Measurements from ENCODE around the gene ITGA3.

The ITGA3 gene

GRCh38 chr17:50026837-50027171 is 29.1 kb upstream of the ITGA3 start:
- H3K4me1 ChIP-seq (ENCODE audit: control insufficient read depth, insufficient read depth, low read depth, low read length): peaks cover 38% of the 10 kb centered on the region
- 3% methylated on average over 2 of the region's 6 CpGs for WGBS
- peak overlapping the region; percentile 91 for H4K8ac ChIP-seq (ENCODE audit: low read length)
- peaks cover 10% of the 10 kb centered on the region for H3K79me1 ChIP-seq (replicated peaks; ENCODE audit: low read length, poor library complexity, severe bottlenecking)
- H2BK5ac ChIP-seq (ENCODE audit: low read depth, low read length, poor library complexity, severe bottlenecking): peak overlapping the region; percentile 87
- peak overlapping the region in 1 of 2 experiments; percentile 75 for H3K4me3 ChIP-seq (ENCODE audit: insufficient read depth in 1 of 2, low read depth in 1 of 2, low read length in 2 of 2)
- H3K27me3 ChIP-seq (ENCODE audit: control insufficient read depth in 1 of 2, insufficient read depth in 1 of 2, low read length in 2 of 2): no peaks in the 10 kb centered on the region
- H2AK5ac ChIP-seq (ENCODE audit: low read length, severe bottlenecking): peak overlapping the region; percentile 89
- no peak overlapping the region for H3K14ac ChIP-seq (ENCODE audit: low read length in 2 of 2)
- H2AFZ ChIP-seq (ENCODE audit: low read depth, low read length): no peak overlapping the region
- peak overlapping the region in 1 of 2 experiments; percentile 97 for H3K4ac ChIP-seq (ENCODE audit: low read depth in 1 of 2, low read length in 2 of 2)
- H3K18ac ChIP-seq (ENCODE audit: low read depth in 1 of 2, low read length in 2 of 2): peak overlapping the region; percentile 85 to 99
- no peak overlapping the region for H2BK15ac ChIP-seq (ENCODE audit: low read depth, poor library complexity, severe bottlenecking)
- peak; percentile 81 for DNase-seq
- H3K36me3 ChIP-seq (ENCODE audit: control insufficient read depth in 1 of 2, insufficient read depth in 2 of 2, low read depth in 1 of 2, low read length in 2 of 2): no peaks in the 10 kb centered on the region
- H3K9ac ChIP-seq (ENCODE audit: low read length): peak overlapping the region; percentile 77
- H3K27ac ChIP-seq (ENCODE audit: low read length, poor library complexity, severe bottlenecking): peak overlapping the region; percentile 97
- H3K9me3 ChIP-seq (ENCODE audit: control insufficient read depth, low read length): no peaks in the 10 kb centered on the region
- H2BK120ac ChIP-seq (ENCODE audit: low read depth, low read length): peak overlapping the region; percentile 69
- H3K23ac ChIP-seq (ENCODE audit: low read length in 2 of 2): no peak overlapping the region
- H3K4me2 ChIP-seq (ENCODE audit: low read length, poor library complexity, severe bottlenecking): peak overlapping the region; percentile 51
- peak overlapping the region; percentile 77 for H4K91ac ChIP-seq (ENCODE audit: low read length)
- H2BK12ac ChIP-seq (ENCODE audit: low read length in 2 of 2): peak overlapping the region in 1 of 2 experiments; percentile 40

GRCh38 chr17:50027172-50027880 is 28.6 kb upstream of the ITGA3 start:
- peak overlapping the region; percentile 97 for H3K27ac ChIP-seq (ENCODE audit: low read length, poor library complexity, severe bottlenecking)
- H3K9ac ChIP-seq (ENCODE audit: low read length): peak overlapping the region; percentile 77
- H3K14ac ChIP-seq (ENCODE audit: low read length in 2 of 2): peak overlapping the region in 1 of 2 experiments; percentile 92
- H3K27me3 ChIP-seq (ENCODE audit: control insufficient read depth in 1 of 2, insufficient read depth in 1 of 2, low read length in 2 of 2): no peaks in the 10 kb centered on the region
- H2BK12ac ChIP-seq (ENCODE audit: low read length in 2 of 2): peak overlapping the region; percentile 29 to 100
- DNase-seq: peak; percentile 95
- peak overlapping the region; percentile 96 for H4K91ac ChIP-seq (ENCODE audit: low read length)
- H2BK5ac ChIP-seq (ENCODE audit: low read depth, low read length, poor library complexity, severe bottlenecking): peak overlapping the region; percentile 87
- no peaks in the 10 kb centered on the region for H3K36me3 ChIP-seq (ENCODE audit: control insufficient read depth in 1 of 2, insufficient read depth in 2 of 2, low read depth in 1 of 2, low read length in 2 of 2)
- peak overlapping the region; percentile 69 for H2BK120ac ChIP-seq (ENCODE audit: low read depth, low read length)
- H2AFZ ChIP-seq (ENCODE audit: low read depth, low read length): peak overlapping the region; percentile 74
- H4K8ac ChIP-seq (ENCODE audit: low read length): peak overlapping the region; percentile 94
- H3K18ac ChIP-seq (ENCODE audit: low read depth in 1 of 2, low read length in 2 of 2): peak overlapping the region; percentile 90 to 99
- peak overlapping the region in 1 of 2 experiments; percentile 47 for H3K23ac ChIP-seq (ENCODE audit: low read length in 2 of 2)
- peaks cover 38% of the 10 kb centered on the region for H3K4me1 ChIP-seq (ENCODE audit: control insufficient read depth, insufficient read depth, low read depth, low read length)
- H2BK15ac ChIP-seq (ENCODE audit: low read depth, poor library complexity, severe bottlenecking): no peak overlapping the region
- WGBS: 15% methylated on average over 24 of the region's 27 CpGs
- H3K9me3 ChIP-seq (ENCODE audit: control insufficient read depth, low read length): no peaks in the 10 kb centered on the region
- peak overlapping the region; percentile 11 to 75 for H3K4me3 ChIP-seq (ENCODE audit: insufficient read depth in 1 of 2, low read depth in 1 of 2, low read length in 2 of 2)
- H3K79me1 ChIP-seq (replicated peaks; ENCODE audit: low read length, poor library complexity, severe bottlenecking): peaks cover 10% of the 10 kb centered on the region
- peak overlapping the region; percentile 51 for H3K4me2 ChIP-seq (ENCODE audit: low read length, poor library complexity, severe bottlenecking)
- peak overlapping the region; percentile 57 for H2AK5ac ChIP-seq (ENCODE audit: low read length, severe bottlenecking)
- peak overlapping the region; percentile 78 to 97 for H3K4ac ChIP-seq (ENCODE audit: low read depth in 1 of 2, low read length in 2 of 2)

GRCh38 chr17:50027881-50028735 is 27.8 kb upstream of the ITGA3 start:
- peak overlapping the region in 1 of 2 experiments; percentile 75 for H3K4me3 ChIP-seq (ENCODE audit: insufficient read depth in 1 of 2, low read depth in 1 of 2, low read length in 2 of 2)
- H3K18ac ChIP-seq (ENCODE audit: low read depth in 1 of 2, low read length in 2 of 2): peak overlapping the region; percentile 90 to 99
- no peaks in the 10 kb centered on the region for H3K9me3 ChIP-seq (ENCODE audit: control insufficient read depth, low read length)
- WGBS: 56% methylated on average over 14 of the region's 20 CpGs
- H2BK120ac ChIP-seq (ENCODE audit: low read depth, low read length): peak overlapping the region; percentile 96
- H3K27ac ChIP-seq (ENCODE audit: low read length, poor library complexity, severe bottlenecking): peak overlapping the region; percentile 97
- peak; percentile 37 for DNase-seq
- H4K91ac ChIP-seq (ENCODE audit: low read length): peak overlapping the region; percentile 96
- H2BK12ac ChIP-seq (ENCODE audit: low read length in 2 of 2): peak overlapping the region; percentile 65 to 100
- H4K8ac ChIP-seq (ENCODE audit: low read length): peak overlapping the region; percentile 94
- peaks cover 35% of the 10 kb centered on the region for H3K4me1 ChIP-seq (ENCODE audit: control insufficient read depth, insufficient read depth, low read depth, low read length)
- H2BK15ac ChIP-seq (ENCODE audit: low read depth, poor library complexity, severe bottlenecking): peak overlapping the region; percentile 82
- peak overlapping the region; percentile 51 for H3K4me2 ChIP-seq (ENCODE audit: low read length, poor library complexity, severe bottlenecking)
- peak overlapping the region; percentile 87 for H2BK5ac ChIP-seq (ENCODE audit: low read depth, low read length, poor library complexity, severe bottlenecking)
- peaks cover 10% of the 10 kb centered on the region for H3K79me1 ChIP-seq (replicated peaks; ENCODE audit: low read length, poor library complexity, severe bottlenecking)
- no peak overlapping the region for H3K9ac ChIP-seq (ENCODE audit: low read length)
- peak overlapping the region in 1 of 2 experiments; percentile 91 for H3K14ac ChIP-seq (ENCODE audit: low read length in 2 of 2)
- peak overlapping the region; percentile 79 to 93 for H3K4ac ChIP-seq (ENCODE audit: low read depth in 1 of 2, low read length in 2 of 2)
- H3K27me3 ChIP-seq (ENCODE audit: control insufficient read depth in 1 of 2, insufficient read depth in 1 of 2, low read length in 2 of 2): no peaks in the 10 kb centered on the region
- no peaks in the 10 kb centered on the region for H3K36me3 ChIP-seq (ENCODE audit: control insufficient read depth in 1 of 2, insufficient read depth in 2 of 2, low read depth in 1 of 2, low read length in 2 of 2)
- peak overlapping the region; percentile 98 for H2AK5ac ChIP-seq (ENCODE audit: low read length, severe bottlenecking)
- no peak overlapping the region for H3K23ac ChIP-seq (ENCODE audit: low read length in 2 of 2)
- H2AFZ ChIP-seq (ENCODE audit: low read depth, low read length): peak overlapping the region; percentile 74

- H3K4me2 ChIP-seq (ENCODE audit: low read length, poor library complexity, severe bottlenecking): no peak overlapping the region
- 77% methylated on average over 6 of the region's 6 CpGs for WGBS
- no peak for DNase-seq
- H4K91ac ChIP-seq (ENCODE audit: low read length): peak overlapping the region; percentile 83
- H3K27ac ChIP-seq (ENCODE audit: low read length, poor library complexity, severe bottlenecking): peak overlapping the region; percentile 97
- H3K9me3 ChIP-seq (ENCODE audit: control insufficient read depth, low read length): no peaks in the 10 kb centered on the region
- peaks cover 10% of the 10 kb centered on the region for H3K79me1 ChIP-seq (replicated peaks; ENCODE audit: low read length, poor library complexity, severe bottlenecking)
- H2BK15ac ChIP-seq (ENCODE audit: low read depth, poor library complexity, severe bottlenecking): peak overlapping the region; percentile 82
- H3K4me3 ChIP-seq (ENCODE audit: insufficient read depth in 1 of 2, low read depth in 1 of 2, low read length in 2 of 2): no peak overlapping the region
- peak overlapping the region; percentile 98 for H2AK5ac ChIP-seq (ENCODE audit: low read length, severe bottlenecking)
- H3K14ac ChIP-seq (ENCODE audit: low read length in 2 of 2): peak overlapping the region in 1 of 2 experiments; percentile 91
- peak overlapping the region; percentile 79 to 89 for H3K4ac ChIP-seq (ENCODE audit: low read depth in 1 of 2, low read length in 2 of 2)
- peaks cover 35% of the 10 kb centered on the region for H3K4me1 ChIP-seq (ENCODE audit: control insufficient read depth, insufficient read depth, low read depth, low read length)
- no peaks in the 10 kb centered on the region for H3K27me3 ChIP-seq (ENCODE audit: control insufficient read depth in 1 of 2, insufficient read depth in 1 of 2, low read length in 2 of 2)
- H2BK12ac ChIP-seq (ENCODE audit: low read length in 2 of 2): peak overlapping the region; percentile 65 to 100
- no peak overlapping the region for H3K9ac ChIP-seq (ENCODE audit: low read length)
- no peaks in the 10 kb centered on the region for H3K36me3 ChIP-seq (ENCODE audit: control insufficient read depth in 1 of 2, insufficient read depth in 2 of 2, low read depth in 1 of 2, low read length in 2 of 2)
- H3K23ac ChIP-seq (ENCODE audit: low read length in 2 of 2): no peak overlapping the region
- H2BK5ac ChIP-seq (ENCODE audit: low read depth, low read length, poor library complexity, severe bottlenecking): peak overlapping the region; percentile 87
- H3K18ac ChIP-seq (ENCODE audit: low read depth in 1 of 2, low read length in 2 of 2): peak overlapping the region; percentile 84
- peak overlapping the region; percentile 65 for H2BK120ac ChIP-seq (ENCODE audit: low read depth, low read length)
- peak overlapping the region; percentile 78 for H4K8ac ChIP-seq (ENCODE audit: low read length)
- H2AFZ ChIP-seq (ENCODE audit: low read depth, low read length): peak overlapping the region; percentile 73
Observed at GRCh38 chr17:50028736-50029120, 27.2 kb upstream of the ITGA3 start.

Measured in mesenchymal stem cell (in vitro differentiated cells and primary cell).